ENCODE results near the gene ATG16L1.

The ATG16L1 gene

GRCh38 chr2:233312874-233313273, 61.4 kb downstream of the ATG16L1 start:
- Histone ChIP-seq H3K36me3 (no peaks in the 10 kb centered on the region), H3K9me3 (no peaks in the 10 kb centered on the region), H3K27ac (no peak overlapping the region), H3K4me3 (ENCODE audit: low read depth in 1 of 2, low read length in 1 of 2) (no peak overlapping the region), H3K4me1 (ENCODE audit: control insufficient read depth in 1 of 2, insufficient read depth in 1 of 2, low read depth in 1 of 2, low read length in 1 of 2) (peaks cover 6 to 18% of the 10 kb centered on the region in 2 experiments), H3K27me3 (no peaks in the 10 kb centered on the region)
- TF ChIP-seq, protein P1, sequence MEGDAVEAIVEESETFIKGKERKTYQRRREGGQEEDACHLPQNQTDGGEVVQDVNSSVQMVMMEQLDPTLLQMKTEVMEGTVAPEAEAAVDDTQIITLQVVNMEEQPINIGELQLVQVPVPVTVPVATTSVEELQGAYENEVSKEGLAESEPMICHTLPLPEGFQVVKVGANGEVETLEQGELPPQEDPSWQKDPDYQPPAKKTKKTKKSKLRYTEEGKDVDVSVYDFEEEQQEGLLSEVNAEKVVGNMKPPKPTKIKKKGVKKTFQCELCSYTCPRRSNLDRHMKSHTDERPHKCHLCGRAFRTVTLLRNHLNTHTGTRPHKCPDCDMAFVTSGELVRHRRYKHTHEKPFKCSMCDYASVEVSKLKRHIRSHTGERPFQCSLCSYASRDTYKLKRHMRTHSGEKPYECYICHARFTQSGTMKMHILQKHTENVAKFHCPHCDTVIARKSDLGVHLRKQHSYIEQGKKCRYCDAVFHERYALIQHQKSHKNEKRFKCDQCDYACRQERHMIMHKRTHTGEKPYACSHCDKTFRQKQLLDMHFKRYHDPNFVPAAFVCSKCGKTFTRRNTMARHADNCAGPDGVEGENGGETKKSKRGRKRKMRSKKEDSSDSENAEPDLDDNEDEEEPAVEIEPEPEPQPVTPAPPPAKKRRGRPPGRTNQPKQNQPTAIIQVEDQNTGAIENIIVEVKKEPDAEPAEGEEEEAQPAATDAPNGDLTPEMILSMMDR (IDR thresholded peaks at IDR 0.05), result no peak

DNA sequence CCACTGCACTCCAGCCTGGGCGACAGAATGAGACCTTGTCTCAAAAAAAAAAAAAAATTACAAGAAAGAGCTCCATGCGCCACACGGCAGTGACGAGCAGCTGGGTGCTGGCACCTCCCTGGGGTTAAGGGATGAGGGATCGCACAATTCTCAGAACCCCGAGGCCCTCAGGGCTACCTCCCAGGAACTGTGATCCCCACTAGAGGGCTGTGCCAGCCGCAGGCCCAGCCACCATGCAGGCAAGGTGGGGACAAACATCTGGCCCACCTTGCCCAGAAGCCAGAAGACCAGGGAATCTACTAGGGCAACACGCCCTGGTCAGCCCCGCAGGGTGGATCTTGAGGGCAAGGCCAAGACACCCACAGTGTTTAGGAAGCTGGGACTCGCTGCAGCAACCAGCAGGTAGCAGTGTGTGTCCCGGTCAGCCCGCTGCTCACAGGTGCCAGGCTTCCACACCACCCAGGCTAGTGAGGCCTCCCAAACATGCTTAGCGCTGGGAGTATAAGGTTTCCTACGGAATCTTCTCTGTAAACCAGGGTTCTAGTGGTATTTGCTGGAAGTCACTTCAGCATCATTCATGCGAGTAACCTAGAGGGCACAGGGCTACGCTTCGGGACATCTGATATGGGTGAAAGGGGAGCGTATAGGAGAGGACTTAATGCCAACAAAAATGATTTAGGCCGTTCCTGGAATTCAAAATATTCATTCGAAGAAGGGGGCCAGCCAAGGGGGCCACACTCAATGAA, 62.9 kb downstream of the ATG16L1 start:
- no peaks in the 10 kb centered on the region for H3K27me3 ChIP-seq
- H3K36me3 ChIP-seq, result no peaks in the 10 kb centered on the region
- H3K4me3 ChIP-seq (ENCODE audit: low read depth in 1 of 2, low read length in 1 of 2), result no peak overlapping the region
- TF ChIP-seq, protein P1 (IDR thresholded peaks at IDR 0.05), result no peak
- no peak overlapping the region for H3K27ac ChIP-seq
- H3K4me1 ChIP-seq (ENCODE audit: control insufficient read depth in 1 of 2, insufficient read depth in 1 of 2, low read depth in 1 of 2, low read length in 1 of 2), result peaks cover 6 to 18% of the 10 kb centered on the region in 2 experiments
- no peaks in the 10 kb centered on the region for H3K9me3 ChIP-seq

- Histone ChIP-seq H3K27me3 (no peaks in the 10 kb centered on the region), H3K27ac (peak overlapping the region; percentile 1), H3K4me3 (ENCODE audit: low read depth in 1 of 2, low read length in 1 of 2) (no peak overlapping the region), H3K9me3 (no peaks in the 10 kb centered on the region), H3K4me1 (ENCODE audit: control insufficient read depth in 1 of 2, insufficient read depth in 1 of 2, low read depth in 1 of 2, low read length in 1 of 2) (peaks cover 0 to 10% of the 10 kb centered on the region in 2 experiments), H3K36me3 (no peaks in the 10 kb centered on the region)
- TF ChIP-seq, protein P1 (IDR thresholded peaks at IDR 0.05), result no peak
These were observed 65.9 kb downstream of the ATG16L1 start for GRCh38 chr2:233317196-233317943.

GRCh38 chr2:233319256-233319655, 67.8 kb downstream of the ATG16L1 start:
- Histone ChIP-seq H3K9me3 (no peaks in the 10 kb centered on the region), H3K4me1 (ENCODE audit: control insufficient read depth in 1 of 2, insufficient read depth in 1 of 2, low read depth in 1 of 2, low read length in 1 of 2) (peaks cover 0 to 10% of the 10 kb centered on the region in 2 experiments), H3K4me3 (ENCODE audit: low read depth in 1 of 2, low read length in 1 of 2) (no peak overlapping the region), H3K27me3 (no peaks in the 10 kb centered on the region), H3K27ac (no peak overlapping the region), H3K36me3 (no peaks in the 10 kb centered on the region)
- TF ChIP-seq, protein P1 (IDR thresholded peaks at IDR 0.05), result no peak

DNA sequence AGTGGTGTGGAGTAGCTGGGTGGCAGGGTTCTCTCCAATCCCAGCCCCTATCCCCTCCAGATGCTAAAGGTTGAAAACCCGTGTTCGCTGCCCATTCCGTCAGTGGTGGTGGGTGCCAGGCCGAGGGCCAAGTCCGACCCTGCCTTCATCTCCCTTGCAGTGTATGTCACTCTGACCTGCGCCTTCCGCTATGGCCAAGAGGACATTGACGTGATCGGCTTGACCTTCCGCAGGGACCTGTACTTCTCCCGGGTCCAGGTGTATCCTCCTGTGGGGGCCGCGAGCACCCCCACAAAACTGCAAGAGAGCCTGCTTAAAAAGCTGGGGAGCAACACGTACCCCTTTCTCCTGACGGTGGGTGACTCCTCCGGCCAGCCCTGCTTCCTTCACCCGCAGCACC, 69.0 kb downstream of the ATG16L1 start:
- Histone ChIP-seq H3K9me3 (no peaks in the 10 kb centered on the region), H3K4me1 (ENCODE audit: control insufficient read depth in 1 of 2, insufficient read depth in 1 of 2, low read depth in 1 of 2, low read length in 1 of 2) (peaks cover 0 to 10% of the 10 kb centered on the region in 2 experiments), H3K27ac (no peak overlapping the region), H3K4me3 (ENCODE audit: low read depth in 1 of 2, low read length in 1 of 2) (no peak overlapping the region), H3K36me3 (no peaks in the 10 kb centered on the region), H3K27me3 (no peaks in the 10 kb centered on the region)
- TF ChIP-seq, protein P1 (IDR thresholded peaks at IDR 0.05), result no peak
